GM19328 (cell line): ENCODE data around the gene MTFR1L.
"Not testable (repeated sequence)": the region's sequence is repeated elsewhere in the genome, so short reads cannot be mapped to it uniquely, and the experiment has no call there.

ENCODE experiments used
- ATAC-seq: cut with Tn5 transposase; IDR thresholded peaks from one replicate; pipeline ENCODE4 v1.9.1; 2021; ENCODE audit warnings: mild to moderate bottlenecking, moderate library complexity; ENCODE audit not compliant: unreplicated experiment

The MTFR1L gene

GRCh38 chr1:25821630-25822091, 1.9 kb downstream of the MTFR1L start:
- ATAC-seq, result no peak

GRCh38 chr1:25825605-25826004, 5.9 kb downstream of the MTFR1L start:
- no peak for ATAC-seq

GRCh38 chr1:25826571-25826970, 6.8 kb downstream of the MTFR1L start:
- no peak for ATAC-seq

GRCh38 chr1:25828491-25828890, 8.7 kb downstream of the MTFR1L start:
- no peak for ATAC-seq

- no peak for ATAC-seq
These were observed 9.3 kb downstream of the MTFR1L start for GRCh38 chr1:25829046-25829445.

- ATAC-seq, result no peak
These were observed 11.9 kb downstream of the MTFR1L start for GRCh38 chr1:25831569-25832196.

GRCh38 chr1:25832336-25833037, 12.7 kb downstream of the MTFR1L start:
- ATAC-seq, result no peak

GRCh38 chr1:25833158-25833557, 13.4 kb downstream of the MTFR1L start:
- ATAC-seq, result no peak

GRCh38 chr1:25834894-25835293, 15.1 kb downstream of the MTFR1L start:
- no peak for ATAC-seq

GRCh38 chr1:25836695-25837094, 16.9 kb downstream of the MTFR1L start:
- ATAC-seq, result no peak

GRCh38 chr1:25837262-25837875, 17.6 kb downstream of the MTFR1L start:
- no peak for ATAC-seq

GRCh38 chr1:25839808-25840207, 20.1 kb downstream of the MTFR1L start:
- not testable (repeated sequence) for ATAC-seq

GRCh38 chr1:25843483-25843882, 23.7 kb downstream of the MTFR1L start:
- no peak for ATAC-seq

GRCh38 chr1:25844536-25845337, 25.0 kb downstream of the MTFR1L start:
- no peak for ATAC-seq

GRCh38 chr1:25845664-25846063, 25.9 kb downstream of the MTFR1L start:
- ATAC-seq, result no peak

- no peak for ATAC-seq
These were observed 28.2 kb downstream of the MTFR1L start for GRCh38 chr1:25847929-25848328.

- ATAC-seq, result no peak
These were observed 28.8 kb downstream of the MTFR1L start for GRCh38 chr1:25848531-25848930.

GRCh38 chr1:25854554-25854953, 34.8 kb downstream of the MTFR1L start:
- ATAC-seq, result no peak

GRCh38 chr1:25856856-25857255, 37.1 kb downstream of the MTFR1L start:
- ATAC-seq, result no peak

GRCh38 chr1:25858494-25858893, 38.7 kb downstream of the MTFR1L start:
- no peak for ATAC-seq
